Stimulated activated CD4-positive, alpha-beta T cell treated with anti-CD3 and anti-CD28 coated beads, Interleukin-1b, Interleukin-23, amount 100 ng/mL, for 24 hours (primary cell): ENCODE results near the gene FBXL13.
"Not testable (repeated sequence)": the region's sequence is repeated elsewhere in the genome, so short reads cannot be mapped to it uniquely, and the experiment has no call there.

Experiments used
- DNase-seq, 4 experiments: peaks; one replicate each; pipeline ENCODE4 v3.0.0-alpha.2; 2020; ENCODE audit warnings: low read depth in 4 of 4, low spot score in 1 of 4

The FBXL13 gene

DNA sequence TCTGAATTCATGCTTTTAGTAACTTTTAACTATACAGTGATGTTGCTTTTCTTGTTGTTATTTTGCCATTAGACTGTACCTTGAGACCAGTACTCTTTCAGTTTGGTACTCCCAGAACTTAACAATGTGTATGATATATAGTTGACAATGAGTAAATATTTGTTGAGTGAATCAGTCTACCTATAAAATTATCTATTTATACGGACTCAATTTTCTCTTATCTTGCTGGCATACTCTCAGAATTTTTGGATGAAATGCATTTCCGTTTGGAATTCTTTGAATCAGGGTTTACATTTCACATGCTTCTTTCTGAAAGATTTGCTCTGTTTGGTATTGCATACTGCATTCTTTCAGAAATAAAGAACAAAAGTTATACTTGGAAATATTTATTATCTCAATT, 209.6 kb downstream of the FBXL13 start:
- DNase-seq, result no peak

DNA sequence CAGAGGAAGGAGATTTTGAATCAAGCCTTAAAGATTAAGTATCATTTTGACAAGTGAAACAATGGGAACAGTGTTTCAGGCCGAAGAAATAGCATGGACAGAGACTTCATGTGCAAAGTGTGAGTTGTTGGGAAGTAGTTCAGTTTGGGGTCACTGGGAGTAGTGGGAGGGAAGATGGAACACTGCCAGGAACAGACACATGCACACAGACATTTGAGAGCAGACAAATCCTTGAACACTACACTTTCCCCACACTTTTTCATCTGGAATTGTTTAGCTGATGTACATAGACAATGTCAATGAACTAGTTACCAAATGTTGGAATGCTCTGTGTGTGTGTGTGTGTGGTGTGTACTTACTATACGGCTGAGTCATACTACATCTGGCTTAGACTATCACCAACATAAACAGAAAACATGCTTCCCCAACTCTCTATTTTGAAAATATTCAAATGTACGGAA, 214.2 kb downstream of the FBXL13 start:
- no peak for DNase-seq

DNA sequence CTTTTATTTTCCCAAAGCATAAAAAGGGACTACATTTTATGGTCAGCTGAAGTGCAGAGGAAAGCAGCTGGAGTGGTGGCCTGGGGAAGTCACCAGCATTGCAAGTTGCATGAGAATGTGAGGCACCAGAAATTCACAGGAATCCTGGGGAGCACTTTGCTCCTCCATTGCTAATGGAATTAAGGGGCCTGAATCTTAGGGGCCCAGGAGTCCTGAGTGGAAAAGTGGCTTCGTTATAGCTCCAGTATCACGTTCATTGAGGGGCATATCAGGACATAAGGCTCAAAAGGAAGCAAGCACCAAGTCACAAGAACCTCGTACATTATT, 214.8 kb downstream of the FBXL13 start:
- DNase-seq, result no peak

DNA sequence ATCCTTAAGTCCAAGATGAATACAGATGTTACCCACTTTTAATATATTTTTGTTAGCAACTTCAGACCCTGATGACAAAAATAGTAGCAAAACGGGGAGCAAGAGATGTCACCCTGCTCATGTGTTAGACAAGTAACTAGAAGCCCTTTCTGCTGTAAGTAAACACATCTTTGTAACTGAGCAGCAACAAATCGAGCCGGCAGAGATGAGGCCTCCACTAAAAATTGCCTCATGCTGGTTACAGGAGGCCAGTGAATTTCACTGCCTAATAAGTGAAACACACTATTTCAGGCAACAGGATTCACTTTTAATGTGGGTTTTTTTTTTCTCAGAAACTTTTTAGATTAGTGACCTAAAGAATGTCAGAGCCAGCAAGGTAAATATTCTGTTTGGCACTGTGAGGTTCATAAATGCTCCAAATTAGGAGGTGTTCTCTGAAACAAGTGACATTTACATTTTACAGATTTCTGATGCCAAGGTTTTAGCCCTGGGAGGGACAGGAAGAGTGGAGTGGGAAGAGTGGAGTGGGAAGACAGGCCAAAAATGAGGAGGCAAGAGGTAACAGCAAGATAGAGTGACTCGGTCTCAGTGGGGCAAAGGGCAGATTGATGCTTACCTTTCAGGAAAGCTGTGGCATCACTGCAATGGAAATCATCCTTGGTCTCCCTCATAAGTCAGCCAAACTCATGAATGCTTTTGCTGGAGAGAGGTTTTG, 215.4 kb downstream of the FBXL13 start:
- DNase-seq, result no peak

DNA sequence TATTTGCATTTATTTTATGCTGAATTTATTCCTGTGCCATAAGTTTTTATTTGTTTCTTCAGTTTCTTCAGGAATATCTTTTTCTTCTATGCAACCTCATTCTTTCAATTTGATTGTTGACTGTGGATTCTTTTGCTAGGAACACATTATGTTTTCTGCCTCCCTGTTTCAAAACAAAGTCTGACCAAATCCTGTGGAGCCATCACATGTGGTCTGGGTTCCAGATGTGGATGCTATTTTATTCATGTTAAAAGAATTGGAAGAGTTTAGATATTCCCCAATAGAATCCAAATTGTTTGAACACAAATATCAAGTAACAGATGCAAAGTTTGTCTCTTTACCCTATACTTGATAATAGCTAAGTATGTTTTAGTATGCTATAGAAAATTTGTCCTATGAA, 218.6 kb downstream of the FBXL13 start:
- DNase-seq, result no peak

DNA sequence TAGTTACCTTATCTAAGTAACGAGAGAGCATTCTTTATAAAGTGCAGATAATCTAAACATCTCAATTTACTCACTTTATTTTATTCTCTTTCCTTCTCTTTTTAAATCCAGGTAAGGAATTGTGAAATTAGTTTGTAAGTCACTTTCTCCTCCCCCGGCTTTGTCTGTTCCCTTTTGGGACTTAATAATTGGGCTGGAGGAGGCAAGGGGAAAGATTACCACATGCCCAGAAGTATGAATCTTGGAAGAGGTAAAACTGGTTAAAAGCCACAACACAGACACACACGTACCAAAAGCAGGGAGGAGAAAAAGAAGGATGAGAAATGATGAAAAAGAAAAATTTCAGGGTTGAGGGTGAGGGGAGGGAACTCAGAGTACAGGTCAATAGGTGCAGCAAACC, 225.1 kb downstream of the FBXL13 start:
- no peak for DNase-seq

DNA sequence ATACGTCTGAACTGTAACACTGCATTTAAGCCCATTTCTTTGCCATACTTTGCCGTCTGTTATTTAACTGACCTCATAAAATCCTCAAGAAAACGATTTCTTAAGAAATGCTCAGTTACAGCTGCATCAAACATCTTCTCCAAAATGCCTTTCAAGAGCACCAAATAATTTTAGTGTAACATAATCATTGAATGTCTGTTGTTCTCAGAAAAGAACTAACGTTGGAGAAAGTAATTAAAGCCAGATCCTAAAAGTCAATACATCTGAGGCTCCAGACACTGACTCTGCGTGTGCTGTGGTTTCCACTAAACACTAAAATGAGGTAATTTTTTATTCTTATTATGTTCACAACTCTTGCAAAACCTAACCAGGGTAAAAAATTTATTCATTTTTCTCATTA, 225.5 kb downstream of the FBXL13 start:
- no peak for DNase-seq

DNA sequence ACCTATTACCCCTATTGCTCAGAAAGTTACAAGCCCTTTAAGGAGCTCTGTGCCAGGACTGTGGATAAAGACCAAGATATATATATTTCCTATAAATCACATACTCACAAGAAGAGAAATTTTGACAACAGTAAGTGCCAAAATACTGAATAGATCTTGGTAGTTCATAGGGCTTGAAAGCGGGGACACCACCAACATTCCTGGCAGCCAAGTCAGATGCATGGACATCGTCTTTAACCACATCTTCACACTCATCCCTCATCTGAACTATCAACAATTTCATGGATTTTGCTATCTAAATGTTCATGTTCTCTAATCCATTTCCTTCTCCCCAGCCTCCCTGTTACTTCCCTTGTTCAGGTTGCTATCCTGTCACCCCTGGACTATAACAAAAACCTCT, 229.2 kb downstream of the FBXL13 start:
- no peak for DNase-seq

DNA sequence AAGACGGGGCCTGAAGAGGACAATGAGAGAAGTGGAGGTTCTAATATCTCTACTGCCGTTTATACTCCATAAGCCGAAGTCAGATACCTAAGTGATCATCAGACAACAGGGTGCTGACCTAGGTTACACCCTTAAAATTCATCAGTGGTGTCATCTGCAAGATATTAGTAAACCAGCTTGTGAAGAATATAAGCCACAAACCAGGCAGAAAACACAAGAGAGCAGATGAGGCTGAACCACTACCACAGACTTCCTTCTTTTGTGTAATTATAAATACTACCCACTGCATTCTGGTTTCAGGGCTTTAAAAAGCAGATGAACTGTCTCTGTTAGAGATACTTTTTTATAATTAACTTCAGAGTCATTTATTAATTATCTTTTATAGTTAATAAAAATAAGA, 230.7 kb downstream of the FBXL13 start:
- no peak for DNase-seq

DNA sequence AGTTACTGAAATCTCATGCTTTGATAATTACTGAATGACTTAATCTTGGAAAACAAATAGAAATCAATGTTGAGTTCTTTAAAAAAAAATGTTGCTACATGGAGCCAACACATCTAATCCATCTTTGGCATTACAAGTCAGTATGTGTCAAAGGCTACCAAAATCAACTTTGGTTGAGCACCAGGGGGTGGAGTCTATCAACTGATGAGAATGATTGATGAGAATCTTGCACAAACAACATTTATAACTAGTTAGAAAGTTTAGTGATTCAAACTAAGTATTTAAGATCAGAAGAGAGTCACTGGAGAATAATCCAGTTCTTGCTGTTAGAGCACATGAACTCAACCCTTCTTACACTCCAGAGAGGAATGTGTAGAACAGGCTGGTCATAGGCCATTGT, 232.3 kb downstream of the FBXL13 start:
- no peak for DNase-seq

DNA sequence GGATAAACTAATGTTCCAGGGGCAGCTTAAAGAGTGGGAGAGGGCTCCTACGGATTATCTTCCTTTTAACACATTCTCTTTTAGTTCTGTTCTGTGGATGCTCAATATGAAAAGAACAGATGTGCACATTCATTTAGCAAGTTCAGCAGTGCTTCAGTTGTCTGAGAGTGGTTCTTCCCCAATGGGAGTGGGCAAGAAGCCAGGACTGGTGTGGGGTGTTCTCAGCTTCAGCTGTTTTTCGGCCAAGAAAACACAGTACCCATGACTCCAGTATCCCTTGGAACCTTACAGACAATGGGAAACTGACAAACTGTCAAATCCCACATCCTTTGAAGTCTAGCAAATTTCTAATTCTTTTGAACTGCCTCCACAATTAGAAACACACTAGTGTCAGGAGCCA, 233.3 kb downstream of the FBXL13 start:
- DNase-seq, result no peak

DNA sequence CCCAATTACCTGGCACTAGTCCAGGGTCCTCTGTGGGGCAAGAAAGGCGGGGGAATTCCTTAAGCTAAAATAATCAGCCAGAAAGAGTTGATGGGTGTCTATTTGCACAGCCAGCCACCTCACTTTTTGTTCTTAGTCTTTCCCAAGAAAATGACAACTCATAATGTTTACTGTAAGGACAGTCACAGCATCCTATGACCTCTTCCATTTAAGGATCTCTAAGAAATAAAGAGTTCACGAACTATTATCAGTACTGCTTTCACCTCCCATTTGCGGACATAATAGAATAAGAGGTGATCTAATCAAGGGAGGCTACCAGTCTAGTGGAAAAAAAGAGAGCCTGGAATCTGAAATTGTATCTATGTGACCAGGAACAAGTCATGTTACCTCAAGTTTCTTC, 234.2 kb downstream of the FBXL13 start:
- no peak for DNase-seq

DNA sequence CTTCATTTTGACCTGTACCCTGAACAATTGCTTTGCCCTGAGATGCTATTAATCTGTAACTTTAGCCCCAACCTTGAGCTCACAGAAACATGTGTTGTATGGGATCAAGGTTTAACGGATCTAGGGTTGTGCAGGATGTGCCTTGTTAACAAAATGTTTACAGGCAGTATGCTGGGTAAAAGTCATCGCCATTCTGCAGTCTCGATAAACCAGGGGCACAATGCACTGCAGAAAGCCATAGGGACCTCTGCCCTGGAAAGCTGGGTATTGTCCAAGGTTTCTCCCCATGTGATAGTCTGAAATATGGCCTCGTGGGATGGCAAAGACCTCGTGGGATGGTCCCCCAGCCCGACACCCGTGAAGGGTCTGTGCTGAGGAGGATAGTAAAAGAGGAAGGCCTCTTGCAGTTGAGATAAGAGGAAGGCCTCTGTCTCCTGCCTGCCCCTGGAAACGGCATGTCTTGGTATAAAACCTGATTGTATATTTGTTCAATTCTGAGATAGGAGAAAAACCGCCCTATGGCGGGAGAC, 236.0 kb downstream of the FBXL13 start:
- DNase-seq, result not testable (repeated sequence)

DNA sequence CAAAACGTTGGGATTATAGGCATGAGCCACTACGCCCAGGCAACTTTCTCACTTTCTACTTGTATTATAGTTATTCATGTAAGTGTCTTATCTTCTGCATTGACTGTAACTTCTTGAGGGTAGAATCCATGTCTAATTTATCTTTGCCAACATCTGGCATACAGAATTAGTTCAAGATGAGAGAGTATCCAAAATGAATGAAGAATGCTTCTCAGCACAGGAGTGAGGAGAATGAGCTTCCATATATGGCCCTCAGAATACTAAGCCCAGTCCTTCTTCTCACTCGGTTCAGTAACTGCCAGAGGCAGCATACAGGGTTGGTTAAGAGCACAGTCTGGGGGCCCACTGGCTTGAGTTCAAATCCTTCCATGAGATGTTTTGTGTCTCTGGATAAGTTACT, 236.8 kb downstream of the FBXL13 start:
- DNase-seq, result no peak

DNA sequence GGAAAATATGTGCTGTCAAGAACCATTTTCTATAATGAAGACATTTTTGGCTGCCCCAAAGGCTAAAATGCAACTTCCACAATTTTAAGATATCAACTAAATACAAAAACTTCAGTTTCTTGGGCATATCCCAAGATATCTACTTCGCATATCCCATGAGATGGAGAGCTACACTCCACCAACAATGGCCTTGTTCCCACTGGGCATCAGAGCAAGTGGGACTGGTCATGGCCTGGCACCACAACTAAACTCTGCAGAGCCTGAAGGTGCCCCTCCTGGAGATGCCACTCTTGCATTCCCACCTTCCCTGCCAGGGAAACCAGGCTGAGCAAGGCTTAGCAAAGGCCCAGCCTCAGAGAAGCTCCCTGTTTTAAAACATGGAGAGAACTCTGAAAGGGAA, 237.6 kb downstream of the FBXL13 start:
- no peak for DNase-seq

DNA sequence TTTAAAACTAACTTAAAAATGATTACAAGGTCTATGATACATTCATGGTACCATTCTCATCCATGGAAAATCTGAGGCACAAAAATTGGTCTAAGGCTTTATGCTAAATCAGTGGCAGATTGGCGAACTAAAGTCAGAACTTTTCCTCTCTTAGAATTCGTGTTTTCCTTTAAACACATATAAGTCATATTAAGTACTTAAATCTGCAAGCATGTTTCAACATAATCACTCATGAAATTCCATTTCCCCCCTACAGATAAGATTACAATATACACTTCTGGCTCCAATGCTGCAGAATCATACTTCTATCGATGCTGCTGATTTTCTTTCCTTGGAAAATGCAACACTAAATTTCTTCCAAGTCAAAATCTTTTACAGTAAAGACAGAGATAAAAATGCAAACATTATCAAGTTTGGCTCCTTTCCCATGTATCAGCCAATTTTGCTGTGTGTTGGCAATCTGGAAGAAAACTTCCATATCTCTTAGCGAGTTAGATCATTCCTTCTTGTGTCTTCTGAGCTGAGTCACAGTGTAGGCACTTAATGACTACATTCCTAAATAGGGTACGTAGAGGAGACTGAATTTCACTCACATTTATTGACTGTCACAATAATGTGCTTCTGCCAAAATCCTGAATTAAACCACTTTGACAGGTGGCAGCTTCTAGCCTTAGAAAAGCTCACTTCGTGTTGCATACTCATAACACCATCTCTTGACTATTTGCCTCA, 238.2 kb downstream of the FBXL13 start:
- no peak for DNase-seq

DNA sequence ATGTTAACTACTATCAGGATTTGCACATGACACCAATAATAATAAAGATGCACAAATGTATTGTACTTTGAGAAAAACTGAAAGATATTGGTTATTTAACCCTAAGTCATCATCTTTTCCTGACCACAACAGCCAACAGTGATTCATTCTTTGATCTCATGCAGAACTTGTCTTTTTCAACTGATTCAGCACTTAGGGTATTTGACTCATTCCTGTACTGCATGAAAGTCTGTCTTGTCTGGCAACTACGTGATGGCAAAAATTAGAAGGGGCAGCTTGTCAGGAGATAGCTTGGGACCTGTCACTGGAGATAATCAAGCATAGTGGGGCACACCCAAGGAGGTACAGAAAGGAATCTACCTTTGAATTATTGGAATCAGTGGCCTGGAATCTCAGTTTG, 239.6 kb downstream of the FBXL13 start:
- DNase-seq, result peak in 1 of 4 experiments; percentile 12

DNA sequence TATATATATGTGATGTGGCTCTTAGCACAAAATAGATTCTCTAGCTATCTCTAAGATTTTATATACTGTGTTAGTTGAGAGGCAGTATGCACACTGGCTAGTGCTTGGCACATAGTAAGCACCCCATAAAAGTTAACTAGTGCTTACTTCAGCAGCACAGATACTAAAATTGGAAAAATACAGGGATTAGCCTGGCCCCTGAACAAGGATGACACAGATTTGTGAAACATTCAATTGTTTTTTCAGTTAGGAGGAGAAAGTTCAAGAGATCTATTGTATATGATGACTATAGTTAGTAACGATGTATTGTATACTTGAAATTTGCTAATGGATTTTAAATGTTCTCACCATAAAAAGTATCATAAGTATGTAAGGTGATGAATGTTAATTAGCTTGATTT, 240.1 kb downstream of the FBXL13 start:
- no peak for DNase-seq

DNA sequence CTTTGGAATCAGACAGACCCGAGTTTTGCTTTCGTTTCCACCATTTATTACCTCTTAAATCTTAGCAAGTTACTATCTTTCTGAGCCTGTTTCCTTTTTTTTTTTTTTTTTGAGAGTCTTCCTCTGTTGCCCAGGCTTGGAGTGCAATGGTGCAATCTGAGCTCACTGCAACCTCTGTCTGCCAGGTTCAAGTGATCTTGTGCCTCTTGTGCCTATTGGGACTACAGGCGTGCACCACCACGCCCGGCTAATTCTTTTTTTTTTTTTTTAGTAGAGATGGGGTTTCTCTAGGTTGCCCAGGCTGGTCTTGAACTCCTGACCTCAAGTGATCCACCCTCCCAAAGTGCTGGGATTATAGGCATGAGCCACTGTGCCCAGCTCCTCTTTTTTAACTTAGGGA, 241.3 kb downstream of the FBXL13 start:
- DNase-seq, result no peak

DNA sequence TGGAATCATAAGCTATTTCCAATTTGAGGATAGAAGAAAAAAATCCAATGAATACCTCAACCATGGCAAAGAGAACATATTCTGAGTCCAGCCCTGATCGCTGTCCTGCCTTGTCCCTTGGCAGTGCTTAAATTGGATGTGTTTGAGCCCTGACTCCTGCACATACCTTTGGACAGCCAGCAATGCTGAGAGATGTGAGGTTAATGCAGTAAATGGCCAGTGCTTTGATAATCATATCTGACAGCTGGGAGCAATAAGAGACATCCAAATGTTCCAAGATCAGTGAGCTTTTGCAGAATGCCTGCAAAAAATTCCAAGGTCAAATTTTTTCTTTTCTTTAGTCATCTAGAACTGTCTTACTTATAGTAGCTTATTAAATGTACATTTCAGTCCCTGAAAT, 241.9 kb downstream of the FBXL13 start:
- no peak for DNase-seq

DNA sequence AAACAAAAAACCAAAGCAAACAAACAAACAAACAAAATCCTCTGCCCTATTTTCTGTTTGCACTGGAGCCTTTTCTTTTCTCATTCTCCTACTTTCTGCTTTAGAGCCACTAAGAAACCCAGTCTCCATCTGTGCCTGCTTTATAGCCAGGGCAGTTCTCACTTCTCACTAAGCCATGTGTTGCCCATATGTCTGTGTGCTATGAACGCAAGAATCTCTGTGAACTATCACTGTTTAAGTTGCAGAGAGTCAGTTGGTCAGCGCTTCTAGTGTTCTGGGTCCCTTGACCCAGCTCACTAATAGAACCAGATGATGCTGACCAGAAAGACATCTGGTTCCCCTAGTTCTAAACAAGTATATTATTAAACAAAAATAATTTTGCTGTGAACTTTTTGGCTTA, 244.4 kb downstream of the FBXL13 start:
- DNase-seq, result no peak

DNA sequence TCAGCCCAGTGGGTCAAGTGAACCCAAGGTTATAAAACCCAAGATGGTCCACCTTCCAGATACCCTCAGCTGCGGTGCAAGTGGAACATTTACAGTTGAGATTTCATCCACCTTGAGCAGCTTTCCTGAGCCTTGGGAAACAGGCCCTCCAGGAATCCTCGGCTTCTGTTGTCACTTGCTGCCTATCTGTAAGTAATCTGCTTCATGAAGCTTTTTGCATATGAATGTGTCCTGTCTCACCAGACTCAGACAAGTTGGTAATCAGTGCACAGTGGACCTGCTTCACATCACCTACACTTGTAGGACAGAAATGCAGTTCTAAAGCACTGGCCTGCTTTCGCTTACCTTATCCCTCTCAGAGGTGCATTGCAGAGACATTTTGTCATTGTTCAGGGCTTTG, 245.5 kb downstream of the FBXL13 start:
- DNase-seq, result no peak

DNA sequence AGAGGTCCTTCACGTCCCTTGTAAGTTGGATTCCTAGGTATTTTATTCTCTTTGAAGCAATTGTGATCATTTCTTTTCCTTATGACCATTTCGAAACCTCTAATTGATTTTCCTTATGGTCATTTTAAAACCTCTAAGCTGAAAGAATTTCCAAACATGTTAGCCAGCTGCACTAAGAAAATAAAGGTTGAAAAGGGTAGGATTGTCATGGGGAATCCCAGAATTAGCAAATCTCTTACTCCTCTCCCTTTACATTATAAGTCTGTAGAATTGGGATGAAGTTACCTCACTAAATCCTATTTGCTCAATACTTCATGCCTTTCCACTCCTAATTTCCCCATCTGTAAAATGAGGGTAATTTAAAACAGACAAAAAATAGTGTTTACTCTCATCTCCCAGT, 246.3 kb downstream of the FBXL13 start:
- no peak for DNase-seq
